Heart left ventricle (tissue), 13 donors: ENCODE results near the gene GRM7.

Experiments used
- POLR2A ChIP-seq, 2 donors: fragments of 450-650 bp; IDR thresholded peaks; one replicate each; pipeline ENCODE4 v1.6.1; 2017; ENCODE audit warnings: antibody characterized with exemption in 2 of 2, mild to moderate bottlenecking in 2 of 2, moderate library complexity in 2 of 2
- TF ChIP-seq, protein P1 (sequence below), 12 donors: fragments of 200-600 bp; sonication (generic) in 4 of 12; IDR thresholded peaks; one replicate each; pipeline versions ENCODE4 v1.5.0 to v1.8.0; 2018 to 2022; ENCODE audit warnings: antibody characterized with exemption in 12 of 12, mild to moderate bottlenecking in 5 of 12
- donor health status: ischemic (EF 13 %, LVEDD 7.1; RV severe dilation, severe dysfunction).
- donor health status: DM: no; HTN: yes; CAD: no.
- donor health status: DM: no; HTN: no; CAD: no.
- donor health status: ischemic (EF 25% LVEDD 6.9; RV normal size, moderate dysfunction).
- donor health status: ischemic (EF 25% LVEDD 5.7; RV mildly dilated, moderate dysfunction).
- donor health status: ischemic (EF 35%, LVEDD 5.7; RV mildly dilated, moderate dysfunction).
- donor health status: nonischemic (EF 11% LVEDD 7.7; RV severe dilation, severe dysfunction).
- donor health status: DM: yes; HTN: yes; CAD: no.
- donor health status: PGD.
- donor health status: ischemic (EF 29% LVEDD 5.4; RV normal size, mild dysfunction).
- donor health status: nonischemic (EF 23%, LVEDD 6.1; RV moderate dilation, normal function).

- TF ChIP-seq, protein P1, sequence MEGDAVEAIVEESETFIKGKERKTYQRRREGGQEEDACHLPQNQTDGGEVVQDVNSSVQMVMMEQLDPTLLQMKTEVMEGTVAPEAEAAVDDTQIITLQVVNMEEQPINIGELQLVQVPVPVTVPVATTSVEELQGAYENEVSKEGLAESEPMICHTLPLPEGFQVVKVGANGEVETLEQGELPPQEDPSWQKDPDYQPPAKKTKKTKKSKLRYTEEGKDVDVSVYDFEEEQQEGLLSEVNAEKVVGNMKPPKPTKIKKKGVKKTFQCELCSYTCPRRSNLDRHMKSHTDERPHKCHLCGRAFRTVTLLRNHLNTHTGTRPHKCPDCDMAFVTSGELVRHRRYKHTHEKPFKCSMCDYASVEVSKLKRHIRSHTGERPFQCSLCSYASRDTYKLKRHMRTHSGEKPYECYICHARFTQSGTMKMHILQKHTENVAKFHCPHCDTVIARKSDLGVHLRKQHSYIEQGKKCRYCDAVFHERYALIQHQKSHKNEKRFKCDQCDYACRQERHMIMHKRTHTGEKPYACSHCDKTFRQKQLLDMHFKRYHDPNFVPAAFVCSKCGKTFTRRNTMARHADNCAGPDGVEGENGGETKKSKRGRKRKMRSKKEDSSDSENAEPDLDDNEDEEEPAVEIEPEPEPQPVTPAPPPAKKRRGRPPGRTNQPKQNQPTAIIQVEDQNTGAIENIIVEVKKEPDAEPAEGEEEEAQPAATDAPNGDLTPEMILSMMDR (IDR thresholded peaks at IDR 0.05): no peak
- TF ChIP-seq POLR2A (IDR thresholded peaks at IDR 0.05): no peak
These were observed 128.8 kb downstream of the GRM7 start for GRCh38 chr3:6989608-6990291.
